ENCODE data around the gene MAP3K15.

Gene MAP3K15

DNA sequence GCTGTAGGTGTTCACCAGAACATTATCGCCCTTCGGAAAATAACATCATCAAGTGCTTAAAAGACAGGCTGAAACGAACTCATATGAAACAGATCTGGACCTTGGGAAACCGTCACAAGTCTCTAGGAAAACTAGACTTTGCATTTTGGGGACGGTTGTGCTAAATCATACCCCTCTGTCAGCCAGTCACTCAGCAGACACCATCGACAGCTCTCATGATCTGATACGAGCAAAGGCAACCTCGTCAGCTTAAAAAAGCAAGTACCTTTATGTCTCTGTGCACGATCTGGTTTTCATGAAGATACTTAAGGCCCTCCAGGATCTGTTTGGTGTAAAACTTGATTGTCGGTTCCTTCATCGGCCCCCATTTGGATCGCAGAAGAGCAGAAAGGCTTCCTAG is 123.2 kb downstream of the MAP3K15 start:
- no peak for DNase-seq

- no peak for DNase-seq
Measured at GRCh38 chrX:19389227-19389845, 126.0 kb downstream of the MAP3K15 start.

DNA sequence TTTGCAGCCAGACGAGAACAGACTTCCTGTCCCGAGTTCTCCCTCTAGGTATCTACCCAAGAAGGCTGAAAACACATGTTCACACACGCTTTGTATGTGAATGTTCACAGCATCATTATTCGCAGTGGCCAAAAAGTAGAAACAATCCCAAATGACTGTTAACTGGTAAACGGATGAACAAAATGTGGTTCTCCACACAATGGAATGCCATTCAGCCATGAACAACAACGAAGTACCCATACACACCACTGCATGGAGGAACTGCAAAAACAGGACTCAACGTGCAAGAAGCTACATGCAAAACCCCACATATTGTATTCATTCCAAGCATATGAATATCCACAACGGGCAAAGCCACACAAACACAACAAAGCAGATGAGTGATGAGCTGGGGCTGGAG is 126.6 kb downstream of the MAP3K15 start:
- DNase-seq: no peak

DNA sequence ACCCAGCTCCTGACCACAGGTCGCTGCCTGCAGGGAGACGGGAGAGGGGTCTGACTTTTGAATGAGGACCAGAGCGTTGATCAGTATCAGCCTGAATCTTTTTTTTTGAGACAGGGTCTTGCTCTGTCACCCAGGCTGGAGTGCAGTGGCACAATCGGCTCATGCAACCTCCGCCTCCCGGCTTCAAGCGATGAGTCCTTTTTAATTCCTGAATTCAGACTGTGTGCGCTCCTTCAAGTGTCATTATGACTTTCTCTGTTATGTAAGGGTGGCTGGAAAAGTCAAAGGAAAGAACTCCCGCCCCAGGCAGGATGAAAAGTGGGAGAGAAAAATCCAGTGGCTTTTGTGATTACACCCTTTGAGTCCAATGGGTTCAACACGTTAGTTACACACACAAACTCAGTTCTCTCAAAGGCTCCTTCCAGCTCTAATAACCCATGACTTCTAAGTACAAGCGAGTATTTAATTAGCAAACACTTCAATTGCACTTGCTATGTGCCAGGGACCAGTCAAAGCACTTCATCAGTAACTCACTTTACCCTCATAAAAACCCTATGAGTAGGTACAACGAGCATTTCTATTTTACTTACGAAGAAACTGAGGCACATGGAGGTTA is 127.1 kb downstream of the MAP3K15 start:
- no peak for DNase-seq

DNA sequence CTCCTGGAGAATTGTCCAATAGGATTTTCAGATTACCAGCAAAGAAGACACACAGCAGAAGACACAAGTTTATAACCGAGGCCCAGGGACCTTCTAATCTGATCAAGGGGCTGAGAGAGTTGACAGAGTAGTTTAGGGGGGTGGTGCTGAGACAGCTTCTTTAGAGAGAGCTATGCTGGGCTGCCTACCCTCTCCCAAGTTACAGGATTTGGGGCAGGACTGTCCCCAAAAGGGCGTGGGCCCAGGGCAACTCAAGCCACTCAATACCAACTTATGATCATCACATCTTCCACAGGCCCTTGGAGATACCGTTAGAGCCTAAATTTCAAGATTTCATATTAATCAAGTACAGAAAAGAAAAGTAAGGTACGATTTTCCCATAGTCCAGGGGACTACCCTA is 128.6 kb downstream of the MAP3K15 start:
- DNase-seq: no peak

DNA sequence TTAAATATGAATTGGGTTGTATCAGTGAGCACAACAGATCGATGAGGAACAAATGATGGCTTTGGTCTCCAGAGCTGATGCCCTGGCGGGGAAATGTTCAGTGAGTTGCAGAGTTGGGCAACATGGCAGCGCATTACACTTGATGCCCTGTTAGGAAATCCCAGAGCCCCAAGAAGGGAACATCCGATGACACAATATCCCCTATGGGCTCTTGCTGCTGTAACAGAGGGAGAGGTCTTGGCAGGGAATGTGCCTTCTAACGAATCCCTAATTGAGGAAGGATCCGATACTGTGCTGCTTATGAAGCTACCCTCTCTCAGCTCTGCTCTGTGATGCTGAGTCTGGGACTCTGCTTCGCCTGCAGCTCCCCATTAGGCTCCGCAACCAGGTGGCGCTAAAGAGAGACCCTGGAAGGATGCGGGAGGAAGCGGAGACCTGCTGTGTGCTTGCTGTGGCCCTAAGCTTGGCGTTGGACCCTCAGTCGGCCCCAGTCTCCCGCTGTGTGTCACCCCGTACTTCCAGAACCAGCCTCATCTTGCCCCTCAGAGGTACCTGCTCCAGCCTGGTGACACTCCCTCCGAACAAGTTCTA is 132.7 kb downstream of the MAP3K15 start:
- peak; percentile 22 for DNase-seq

- no peak for DNase-seq
Measured at GRCh38 chrX:19381326-19381725, 134.0 kb downstream of the MAP3K15 start.

- no peak for DNase-seq
Measured at GRCh38 chrX:19377799-19378198, 137.5 kb downstream of the MAP3K15 start.

DNA sequence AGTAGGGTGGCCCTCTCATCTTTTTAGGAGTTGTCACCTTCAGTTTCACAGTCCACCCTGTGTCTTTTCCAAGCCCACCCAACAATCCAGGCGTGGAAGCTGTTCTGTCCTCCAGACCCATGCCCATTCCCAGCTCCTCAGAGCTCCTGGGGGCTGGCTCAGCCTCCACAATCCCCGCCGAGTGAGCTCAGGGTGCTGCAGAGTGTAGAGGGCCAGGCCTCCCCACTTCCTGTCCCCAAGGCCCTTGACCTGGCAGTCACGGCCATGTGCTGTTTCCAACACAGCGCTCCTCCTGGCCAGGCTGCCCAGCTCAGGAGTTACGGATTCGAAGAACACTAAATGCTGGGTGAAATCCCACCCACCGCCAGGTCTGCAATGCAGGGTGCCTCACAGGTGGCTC is 139.8 kb downstream of the MAP3K15 start:
- no peak for DNase-seq

DNA sequence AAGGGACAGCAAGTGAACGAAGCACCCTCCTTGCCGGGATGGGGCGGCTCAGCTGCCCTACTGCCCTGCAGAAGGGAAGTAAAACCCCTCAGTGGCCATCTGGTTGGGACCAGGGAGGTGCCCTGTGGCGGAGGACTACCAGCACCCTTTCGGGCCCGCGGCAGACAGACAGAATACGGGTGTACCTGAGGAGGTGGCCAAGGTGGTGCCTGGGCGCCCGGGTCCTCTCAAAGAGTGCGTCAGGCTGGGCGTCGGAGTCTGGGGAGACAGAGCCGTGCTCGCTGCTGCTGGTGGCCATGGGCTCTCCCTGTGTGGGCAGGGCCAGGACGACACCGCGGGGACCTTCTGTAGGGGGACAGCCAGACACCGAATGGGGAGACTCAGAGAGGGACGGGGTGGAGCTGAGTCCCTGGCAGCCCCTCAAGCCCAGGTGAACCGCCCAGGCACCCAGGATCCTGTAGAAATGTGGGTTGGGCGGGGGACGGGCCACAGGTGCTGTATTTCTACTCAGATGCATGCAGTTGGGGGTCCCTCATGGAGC is 141.9 kb downstream of the MAP3K15 start:
- DNase-seq: no peak

GRCh38 chrX:19372547-19373331 is 142.6 kb downstream of the MAP3K15 start:
- no peak for DNase-seq

- DNase-seq: peak; percentile 40
Measured at GRCh38 chrX:19372170-19372546, 143.2 kb downstream of the MAP3K15 start.

GRCh38 chrX:19370061-19370460 is 145.2 kb downstream of the MAP3K15 start:
- DNase-seq: no peak

- no peak for DNase-seq
Measured at GRCh38 chrX:19368576-19368975, 146.7 kb downstream of the MAP3K15 start.

DNA sequence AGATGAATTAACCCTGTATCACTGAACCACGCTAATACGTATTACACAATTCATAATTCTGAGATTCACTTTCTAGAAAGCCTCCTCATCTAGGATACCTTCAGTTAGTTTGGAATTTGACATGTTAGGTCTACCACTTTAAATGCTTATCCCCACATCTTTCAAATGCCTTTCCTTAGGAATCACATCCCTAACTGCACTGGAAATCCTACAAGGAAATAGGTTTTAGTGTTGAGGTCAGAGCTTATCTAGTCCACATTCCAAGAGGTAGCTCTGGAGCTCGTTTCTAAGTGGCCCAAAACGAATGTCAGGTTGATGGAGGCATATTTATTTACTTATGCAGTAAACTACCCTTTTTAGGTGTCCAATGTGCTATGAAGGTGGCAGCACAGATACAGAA is 153.6 kb downstream of the MAP3K15 start:
- DNase-seq: no peak

DNA sequence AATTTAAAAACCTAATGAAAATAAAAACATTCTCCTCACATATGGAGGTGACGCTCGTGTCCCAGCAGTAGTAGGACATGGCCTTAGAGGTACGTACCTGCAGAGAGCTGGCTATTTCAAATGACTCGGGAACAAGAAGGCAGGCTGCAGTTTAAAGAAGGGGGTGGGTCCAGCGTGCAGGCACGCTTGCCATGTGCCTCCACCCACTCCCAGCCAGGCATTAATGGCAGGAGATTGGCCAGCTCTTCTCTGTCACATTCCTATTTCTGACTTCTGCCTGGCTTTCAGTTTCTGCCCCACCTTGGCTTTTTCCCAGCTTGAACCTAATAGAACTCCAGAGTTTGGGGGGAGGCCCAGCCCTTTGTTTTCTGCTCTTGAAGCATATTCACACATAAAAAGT is 154.4 kb downstream of the MAP3K15 start:
- DNase-seq: no peak

- no peak for DNase-seq
Measured at GRCh38 chrX:19358521-19358920, 156.8 kb downstream of the MAP3K15 start.

DNA sequence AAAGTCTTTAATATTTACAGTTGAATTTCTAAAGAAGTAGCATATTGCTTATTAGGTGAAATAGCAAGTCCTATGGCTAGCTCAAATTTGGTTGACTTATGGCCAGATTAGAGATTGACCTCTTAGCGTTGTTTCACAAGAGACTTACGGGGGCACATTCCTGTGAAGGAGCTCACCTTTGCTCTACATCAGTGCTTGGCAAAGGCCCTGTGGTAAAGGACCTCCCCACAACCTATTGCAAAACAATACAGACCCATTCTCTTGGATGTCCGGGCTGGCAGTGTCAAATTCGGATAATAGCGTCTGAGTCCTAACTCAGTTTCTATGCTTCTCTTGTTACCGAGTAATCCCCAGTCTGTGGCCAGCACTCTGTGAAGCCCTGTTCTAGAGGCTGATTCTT is 160.7 kb downstream of the MAP3K15 start:
- no peak for DNase-seq

DNA sequence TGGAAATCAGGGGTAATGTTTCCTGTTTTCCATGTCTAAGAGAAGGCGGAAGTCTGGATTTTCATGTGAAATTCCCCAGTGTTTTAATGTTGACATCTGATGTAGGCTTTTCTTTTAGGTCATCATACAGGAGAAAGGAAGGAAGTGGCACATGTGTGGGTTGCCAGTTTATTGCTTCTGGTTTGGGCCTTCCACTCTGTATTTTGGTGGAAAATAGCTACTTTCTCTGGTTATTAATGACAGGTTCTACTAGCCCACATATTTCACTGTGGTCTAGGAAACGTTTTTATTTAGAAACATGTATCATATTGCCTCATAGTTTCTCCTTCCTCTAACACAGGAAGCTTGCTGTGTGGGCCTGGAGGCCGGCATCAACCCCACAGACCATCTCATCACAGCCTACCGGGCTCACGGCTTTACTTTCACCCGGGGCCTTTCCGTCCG is 164.3 kb downstream of the MAP3K15 start:
- DNase-seq: no peak

GRCh38 chrX:19349264-19349663 is 166.0 kb downstream of the MAP3K15 start:
- no peak for DNase-seq

DNA sequence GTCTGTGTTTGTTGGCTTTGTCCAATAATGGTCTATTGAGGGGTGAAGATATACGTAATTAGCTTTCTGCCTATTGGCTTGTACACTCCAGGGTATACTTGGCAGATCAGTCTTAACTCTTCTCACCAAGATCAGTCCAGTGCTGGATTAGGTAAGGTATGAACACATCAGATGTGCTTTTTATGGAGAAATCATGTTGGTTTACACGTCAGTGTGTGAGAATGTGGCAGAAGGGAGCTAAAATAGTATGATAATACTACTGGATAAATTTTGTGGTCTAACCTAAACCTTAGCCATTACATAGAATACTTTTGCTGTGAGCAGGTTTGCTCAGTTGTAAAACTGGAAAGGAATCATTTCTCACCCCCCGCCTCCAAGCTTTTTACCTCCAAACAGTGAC is 167.4 kb downstream of the MAP3K15 start:
- DNase-seq: no peak

DNA sequence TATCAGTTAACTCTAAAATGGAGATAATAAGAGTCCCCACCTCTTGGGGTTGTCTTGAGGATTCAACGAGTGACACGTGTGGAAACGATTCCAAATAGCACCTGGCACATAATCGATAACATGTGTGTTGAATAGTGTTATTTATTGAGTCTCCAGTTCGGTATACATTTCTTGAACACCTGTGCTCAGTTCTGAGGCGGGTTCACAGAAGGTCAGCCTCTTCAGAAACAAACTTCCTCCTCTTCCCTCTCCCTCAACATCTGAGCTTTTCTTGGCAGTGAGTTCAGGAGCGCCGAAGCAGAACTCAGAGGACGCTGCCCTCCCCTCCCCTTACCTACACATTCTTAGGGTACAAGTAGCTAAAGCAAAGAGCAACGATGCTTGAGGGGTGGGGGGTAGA is 170.6 kb downstream of the MAP3K15 start:
- no peak for DNase-seq

GRCh38 chrX:19343535-19344408 is 171.5 kb downstream of the MAP3K15 start, which contains the start of gene PDHA1:
Gene PDHA1, plus strand, starts transcription at chrX:19343927. Its CDS starts 111 bp downstream, at chrX:19344038.
- DNase-seq: peak; percentile 87
